HCT116 (cell line): ENCODE results near the gene FMNL1. TPM values are rescaled to one million over a fixed set of nuclear protein-coding genes. Genes with fewer than 3 reads are reported as not detected.

Experiments
- ATAC-seq: fragments of 200-7000 bp; cut with Tn5 transposase; 2 replicates; pipeline ENCODE4 v1.9.1; 2020; ENCODE audit warnings: mild to moderate bottlenecking, moderate library complexity
- BruUV-seq: library from RNA; stranded (reverse); fragments of 400-500 nt; replicated peaks from 2 replicates; lab custom pipeline; 2021; lab: Mats Ljungman, UMichigan
- CTCF ChIA-PET: fragments of 300-600 bp; sonication (Branson Sonifier 250); formaldehyde crosslinking; loops from one replicate; lab custom pipeline; 2021; ENCODE audit warnings: antibody characterized with exemption; lab: Charles Lee
- POLR2A ChIA-PET: fragments of 300-600, 350-600 bp; sonication (Branson Sonifier 250); formaldehyde crosslinking; loops from one replicate; lab custom pipeline; 2021; ENCODE audit warnings: antibody characterized with exemption; lab: Charles Lee
- RAD21 ChIA-PET, 2 experiments: fragments of 300-600 bp; sonication (Branson Sonifier 250); formaldehyde crosslinking; loops; one replicate each; lab custom pipeline; 2023; ENCODE audit warnings: low total read pairs in 2 of 2; ENCODE audit not compliant: uncharacterized antibody in 2 of 2, unreplicated experiment in 2 of 2, low non-redundant PET in 1 of 2; lab: Charles Lee
- DNase-seq: peaks from one replicate; pipeline ENCODE4 v3.0.0-alpha.2; 2010; ENCODE audit warnings: low read depth, low spot score
- H2AFZ ChIP-seq: fragments of 200-600 bp; shearing (Covaris generic), sonication (generic); 2 replicates; pipeline ENCODE4 v1.6.1; 2017; ENCODE audit warnings: low read depth, mixed run types, mixed read lengths, antibody characterized with exemption, low read length; ENCODE audit not compliant: poor library complexity, severe bottlenecking
- H3K27ac ChIP-seq: 2 replicates; pipeline ENCODE4 v1.5.1; 2012; ENCODE audit warnings: low read depth, low read length
- H3K27me3 ChIP-seq: fragments of 200-600 bp; sonication (generic); 2 replicates; pipeline ENCODE4 v1.6.1; 2016; ENCODE audit warnings: mixed run types, low read length, mixed read lengths; ENCODE audit not compliant: insufficient read depth
- H3K36me3 ChIP-seq, 2 experiments: fragments of 200-500 bp in 1 of 2; fragments of 200-600 bp in 1 of 2; sonication (Bioruptor generic) in 1 of 2; sonication (generic) in 1 of 2; 2 replicates each; pipeline versions ENCODE4 v1.5.1 to v1.6.1; 2014 to 2016; ENCODE audit warnings: low read length in 2 of 2, inconsistent platforms in 1 of 2, mixed read lengths in 1 of 2, mixed run types in 1 of 2; ENCODE audit not compliant: insufficient read depth in 2 of 2, control insufficient read depth in 1 of 2
- H3K4me1 ChIP-seq, 2 experiments: fragments of 200-600 bp in 1 of 2; sonication (generic) in 1 of 2; 2 replicates each; pipeline versions ENCODE4 v1.5.1 to v1.6.1; 2012 to 2017; ENCODE audit warnings: low read length in 2 of 2, inconsistent platforms in 1 of 2, mild to moderate bottlenecking in 1 of 2, mixed read lengths in 1 of 2, mixed run types in 1 of 2, moderate library complexity in 1 of 2; ENCODE audit not compliant: insufficient read depth in 2 of 2, control insufficient read depth in 1 of 2
- H3K4me2 ChIP-seq: fragments of 200-600 bp; sonication (generic); 2 replicates; pipeline ENCODE4 v1.6.1; 2017; ENCODE audit warnings: mixed run types, low read length, mixed read lengths
- H3K4me3 ChIP-seq, 2 experiments: fragments of 200-600 bp in 1 of 2; sonication (generic) in 1 of 2; replicated peaks in 1 of 2; 2 replicates each; pipeline ENCODE4 v1.5.1; 2011 to 2016; ENCODE audit warnings: low read length in 2 of 2, control low read depth in 1 of 2, low read depth in 1 of 2, mild to moderate bottlenecking in 1 of 2, mixed read lengths in 1 of 2, mixed run types in 1 of 2
- H3K79me2 ChIP-seq: fragments of 200-600 bp; sonication (generic); 2 replicates; pipeline ENCODE4 v1.6.1; 2017; ENCODE audit warnings: mild to moderate bottlenecking, mixed run types, low read length, moderate library complexity, mixed read lengths; ENCODE audit not compliant: insufficient read depth
- H3K9ac ChIP-seq: fragments of 200-600 bp; sonication (generic); 2 replicates; pipeline ENCODE4 v1.6.1; 2016; ENCODE audit warnings: low read length, mixed read lengths
- H3K9me2 ChIP-seq: fragments of 200-600 bp; sonication (generic), shearing (Covaris generic); 2 replicates; pipeline ENCODE4 v1.6.1; 2017; ENCODE audit warnings: mixed run types, mild to moderate bottlenecking, moderate library complexity; ENCODE audit not compliant: insufficient read depth
- H3K9me3 ChIP-seq, 2 experiments: fragments of 200-500 bp in 1 of 2; fragments of 200-600 bp in 1 of 2; sonication (Bioruptor generic) in 1 of 2; sonication (generic) in 1 of 2; 2 replicates each; pipeline ENCODE4 v1.6.1; 2014 to 2017; ENCODE audit warnings: low read length in 2 of 2, mixed read lengths in 2 of 2, inconsistent platforms in 1 of 2, low read depth in 1 of 2, mild to moderate bottlenecking in 1 of 2, mixed run types in 1 of 2, moderate library complexity in 1 of 2; ENCODE audit not compliant: control insufficient read depth in 1 of 2, insufficient read depth in 1 of 2
- H4K20me1 ChIP-seq: fragments of 200-600 bp; sonication (generic), shearing (Covaris generic); 2 replicates; pipeline ENCODE4 v1.6.1; 2017; ENCODE audit warnings: mixed run types, mild to moderate bottlenecking, moderate library complexity; ENCODE audit not compliant: insufficient read depth
- CBX3 ChIP-seq: IDR thresholded peaks from 2 replicates; pipeline ENCODE4 v1.6.1; 2012; ENCODE audit warnings: low read depth
- ELF1 ChIP-seq: IDR thresholded peaks from 2 replicates; pipeline ENCODE4 v1.6.1; 2012; ENCODE audit warnings: low read depth, borderline replicate concordance
- EZH2phosphoT487 ChIP-seq: fragments of 200-600 bp; IDR thresholded peaks from 2 replicates; pipeline ENCODE4 v1.6.1; 2018; ENCODE audit warnings: antibody characterized with exemption, borderline replicate concordance
- POLR2A ChIP-seq: IDR thresholded peaks from 2 replicates; pipeline ENCODE4 v1.7.0; 2011; ENCODE audit warnings: borderline replicate concordance; ENCODE audit not compliant: insufficient read depth, insufficient read length; ENCODE audit errors: extremely low read depth
- SIN3A ChIP-seq: IDR thresholded peaks from 2 replicates; pipeline ENCODE4 v1.6.1; 2012; ENCODE audit warnings: low read depth
- YY1 ChIP-seq: IDR thresholded peaks from 2 replicates; pipeline ENCODE4 v1.6.1; 2011; ENCODE audit warnings: low read length, low read depth, moderate library complexity, mild to moderate bottlenecking; ENCODE audit not compliant: insufficient replicate concordance; ENCODE audit errors: extremely low read depth
- ZFX ChIP-seq: fragments of 450-650 bp; IDR thresholded peaks from 2 replicates; pipeline ENCODE4 v1.6.1; 2017
- ZNF274 ChIP-seq: fragments of 200-500 bp; sonication (Bioruptor generic); IDR thresholded peaks from 2 replicates; pipeline ENCODE4 v1.6.1; 2014; ENCODE audit warnings: mild to moderate bottlenecking, low read depth, low read length, inconsistent platforms
- intact Hi-C: fragments of 100-400 bp; cut with micrococcal nuclease; formaldehyde crosslinking; loops from 2 replicates; pipeline ENCODE4 v1.10.0; 2022
- total RNA-seq: library from RNA; stranded (reverse); gene quantifications from one replicate; pipeline ENCODE4 v1.2.1, GENCODE V29; 2021; ENCODE audit not compliant: unreplicated experiment
- TF ChIP-seq, protein P1 (sequence below), 3 experiments: fragments of 200-600 bp in 1 of 3; sonication (generic) in 1 of 3; IDR thresholded peaks in 2 of 3; conservative IDR thresholded peaks in 1 of 3; 2 replicates each; pipeline ENCODE4 v1.5.1; 2012 to 2017; ENCODE audit warnings: low read depth in 2 of 3, low read length in 2 of 3, antibody characterized with exemption in 1 of 3, borderline replicate concordance in 1 of 3, control low read depth in 1 of 3, mild to moderate bottlenecking in 1 of 3, mixed read lengths in 1 of 3, mixed run types in 1 of 3, moderate library complexity in 1 of 3; ENCODE audit not compliant: insufficient read depth in 1 of 3
- TF ChIP-seq, protein P2 (sequence below): IDR thresholded peaks from 2 replicates; pipeline ENCODE4 v1.6.1; 2012; ENCODE audit warnings: low read depth

FMNL1 gene
- total RNA-seq, 1 experiment from 2014 or later, result 8.2 TPM

DNA sequence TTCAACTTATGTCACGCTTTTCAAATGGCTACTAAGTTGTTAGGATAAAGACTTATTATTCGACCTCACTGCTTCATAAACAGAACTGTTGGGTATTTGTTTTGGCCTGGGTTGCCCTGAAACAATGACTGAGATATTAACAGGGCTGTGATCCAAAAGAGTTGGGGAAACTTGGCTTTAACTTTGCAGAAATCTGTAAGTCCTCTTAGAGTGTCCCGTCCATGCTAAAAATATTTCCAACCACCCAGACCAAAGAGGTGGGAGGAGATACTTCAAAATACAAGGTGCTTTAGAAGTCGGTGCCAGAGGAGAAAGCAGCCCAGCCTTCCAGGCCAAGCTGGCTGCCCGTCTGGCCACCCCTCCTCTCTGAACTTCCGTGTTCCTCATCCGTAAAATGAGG is 56.3 kb downstream of the FMNL1 start:
- peaks cover 17% of the 10 kb centered on the region for H3K79me2 ChIP-seq
- POLR2A ChIA-PET, result no interaction called here
- no peak overlapping the region for H3K4me3 ChIP-seq
- DNase-seq (no peak), ATAC-seq (no peak)
- CTCF ChIA-PET, result interaction anchor here (0.7 to 5.5 kb wide), 25 partner anchors 9 to 148 kb away, joined by 3 to 115 read pairs (median 4); partner anchors contain the start of genes ACBD4 and MAP3K14
- H3K27me3 ChIP-seq, result no peaks in the 10 kb centered on the region
- no TSS peak for BruUV-seq
- H3K36me3 ChIP-seq, result peaks cover 16 to 34% of the 10 kb centered on the region in 2 experiments
- intact Hi-C loops, result loop anchor here (1.0 to 2.0 kb wide), 2 partner anchors 39 to 107 kb away; partner anchors contain the start of gene MAP3K14
- TF ChIP-seq CBX3 (0 out of 2 replicates have a peak, but pooled peaks have one; percentile 1), ZFX (no peak), EZH2phosphoT487 (no peak)
- TF ChIP-seq, protein P1, sequence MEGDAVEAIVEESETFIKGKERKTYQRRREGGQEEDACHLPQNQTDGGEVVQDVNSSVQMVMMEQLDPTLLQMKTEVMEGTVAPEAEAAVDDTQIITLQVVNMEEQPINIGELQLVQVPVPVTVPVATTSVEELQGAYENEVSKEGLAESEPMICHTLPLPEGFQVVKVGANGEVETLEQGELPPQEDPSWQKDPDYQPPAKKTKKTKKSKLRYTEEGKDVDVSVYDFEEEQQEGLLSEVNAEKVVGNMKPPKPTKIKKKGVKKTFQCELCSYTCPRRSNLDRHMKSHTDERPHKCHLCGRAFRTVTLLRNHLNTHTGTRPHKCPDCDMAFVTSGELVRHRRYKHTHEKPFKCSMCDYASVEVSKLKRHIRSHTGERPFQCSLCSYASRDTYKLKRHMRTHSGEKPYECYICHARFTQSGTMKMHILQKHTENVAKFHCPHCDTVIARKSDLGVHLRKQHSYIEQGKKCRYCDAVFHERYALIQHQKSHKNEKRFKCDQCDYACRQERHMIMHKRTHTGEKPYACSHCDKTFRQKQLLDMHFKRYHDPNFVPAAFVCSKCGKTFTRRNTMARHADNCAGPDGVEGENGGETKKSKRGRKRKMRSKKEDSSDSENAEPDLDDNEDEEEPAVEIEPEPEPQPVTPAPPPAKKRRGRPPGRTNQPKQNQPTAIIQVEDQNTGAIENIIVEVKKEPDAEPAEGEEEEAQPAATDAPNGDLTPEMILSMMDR (IDR thresholded peaks at IDR 0.05 in 2 of 3, conservative IDR thresholded peaks at IDR 0.05 in 1 of 3; ENCODE audit: borderline replicate concordance in 1 of 3, insufficient read depth in 1 of 3, low read depth in 2 of 3, low read length in 2 of 3), result no peak
- TF ChIP-seq, all 23 proteins: peak for 1
- no peaks in the 10 kb centered on the region for H3K9me3 ChIP-seq
- H3K27ac ChIP-seq, result peak overlapping the region; percentile 36; the same call in 1 of the 2 replicates
- H3K4me2 ChIP-seq, result no peak overlapping the region
- no peak overlapping the region for H2AFZ ChIP-seq
- H3K9me2 ChIP-seq, result no peaks in the 10 kb centered on the region
- H4K20me1 ChIP-seq, result no peaks in the 10 kb centered on the region; the same call in 1 of the 2 replicates
- H3K9ac ChIP-seq, result no peak overlapping the region
- H3K4me1 ChIP-seq, result peaks cover 17 to 42% of the 10 kb centered on the region in 2 experiments
- RAD21 ChIA-PET, result interaction anchor here in 1 of 2 experiments (1.1 to 1.9 kb wide), 2 partner anchors 43 to 107 kb away, joined by 3 to 17 read pairs; no protein-coding TSS in a partner anchor

DNA sequence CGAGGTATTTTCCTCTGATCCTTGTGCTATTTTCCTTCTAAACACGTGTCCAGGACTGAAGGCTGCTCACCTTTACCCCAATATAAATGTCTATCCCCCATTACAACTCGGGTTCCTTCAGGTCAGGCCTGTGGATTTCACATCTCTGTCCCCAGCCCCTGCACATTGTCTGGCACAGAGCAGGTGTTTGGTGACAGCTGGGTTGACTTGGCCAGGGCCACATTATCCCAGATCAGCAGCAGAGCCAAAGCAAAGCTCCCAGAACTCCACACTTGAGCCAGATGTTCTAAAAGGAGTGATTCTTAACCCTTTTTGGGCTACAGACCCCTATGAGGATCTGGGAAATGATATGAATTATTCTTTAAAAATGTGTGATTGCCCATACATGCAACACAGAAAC is 58.2 kb downstream of the FMNL1 start:
- H3K79me2 ChIP-seq, result peaks cover 18% of the 10 kb centered on the region
- POLR2A ChIA-PET, result no interaction called here
- RAD21 ChIA-PET, result no interaction called here
- ATAC-seq (no peak), DNase-seq (no peak)
- H3K4me1 ChIP-seq, result peaks cover 17 to 44% of the 10 kb centered on the region in 2 experiments
- intact Hi-C loops, result no loop called here
- no peak overlapping the region for H3K4me3 ChIP-seq
- CTCF ChIA-PET, result interaction anchor here (1.0 kb wide), 1 partner anchor 61 kb away, joined by 3 read pairs; no protein-coding TSS in a partner anchor
- H4K20me1 ChIP-seq, result no peaks in the 10 kb centered on the region; the same call in 1 of the 2 replicates
- H3K9ac ChIP-seq, result no peak overlapping the region
- peak overlapping the region; percentile 38; the same call in 1 of the 2 replicates for H3K27ac ChIP-seq
- peak overlapping the region; percentile 37; the same call in 1 of the 2 replicates for H3K4me2 ChIP-seq
- no peak overlapping the region for H2AFZ ChIP-seq
- H3K9me3 ChIP-seq, result no peaks in the 10 kb centered on the region
- H3K36me3 ChIP-seq, result peaks cover 18 to 37% of the 10 kb centered on the region in 2 experiments
- no TSS peak for BruUV-seq
- no peaks in the 10 kb centered on the region for H3K27me3 ChIP-seq
- H3K9me2 ChIP-seq, result no peaks in the 10 kb centered on the region
- TF ChIP-seq YY1 (no peak), POLR2A (no peak), ELF1 (no peak), SIN3A (no peak), ZNF274 (no peak)
- TF ChIP-seq, protein P2, sequence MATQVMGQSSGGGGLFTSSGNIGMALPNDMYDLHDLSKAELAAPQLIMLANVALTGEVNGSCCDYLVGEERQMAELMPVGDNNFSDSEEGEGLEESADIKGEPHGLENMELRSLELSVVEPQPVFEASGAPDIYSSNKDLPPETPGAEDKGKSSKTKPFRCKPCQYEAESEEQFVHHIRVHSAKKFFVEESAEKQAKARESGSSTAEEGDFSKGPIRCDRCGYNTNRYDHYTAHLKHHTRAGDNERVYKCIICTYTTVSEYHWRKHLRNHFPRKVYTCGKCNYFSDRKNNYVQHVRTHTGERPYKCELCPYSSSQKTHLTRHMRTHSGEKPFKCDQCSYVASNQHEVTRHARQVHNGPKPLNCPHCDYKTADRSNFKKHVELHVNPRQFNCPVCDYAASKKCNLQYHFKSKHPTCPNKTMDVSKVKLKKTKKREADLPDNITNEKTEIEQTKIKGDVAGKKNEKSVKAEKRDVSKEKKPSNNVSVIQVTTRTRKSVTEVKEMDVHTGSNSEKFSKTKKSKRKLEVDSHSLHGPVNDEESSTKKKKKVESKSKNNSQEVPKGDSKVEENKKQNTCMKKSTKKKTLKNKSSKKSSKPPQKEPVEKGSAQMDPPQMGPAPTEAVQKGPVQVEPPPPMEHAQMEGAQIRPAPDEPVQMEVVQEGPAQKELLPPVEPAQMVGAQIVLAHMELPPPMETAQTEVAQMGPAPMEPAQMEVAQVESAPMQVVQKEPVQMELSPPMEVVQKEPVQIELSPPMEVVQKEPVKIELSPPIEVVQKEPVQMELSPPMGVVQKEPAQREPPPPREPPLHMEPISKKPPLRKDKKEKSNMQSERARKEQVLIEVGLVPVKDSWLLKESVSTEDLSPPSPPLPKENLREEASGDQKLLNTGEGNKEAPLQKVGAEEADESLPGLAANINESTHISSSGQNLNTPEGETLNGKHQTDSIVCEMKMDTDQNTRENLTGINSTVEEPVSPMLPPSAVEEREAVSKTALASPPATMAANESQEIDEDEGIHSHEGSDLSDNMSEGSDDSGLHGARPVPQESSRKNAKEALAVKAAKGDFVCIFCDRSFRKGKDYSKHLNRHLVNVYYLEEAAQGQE, result no peak
- TF ChIP-seq, all 23 proteins: peak for 0
